ENCODE measurements around the gene INTS11. TPM values are rescaled to one million over a fixed set of nuclear protein-coding genes. Genes with fewer than 3 reads are reported as not detected.

The INTS11 gene
- total and polyA plus RNA-seq, 4 donors, result 26.3 to 40.5 (median 34.5) TPM

DNA sequence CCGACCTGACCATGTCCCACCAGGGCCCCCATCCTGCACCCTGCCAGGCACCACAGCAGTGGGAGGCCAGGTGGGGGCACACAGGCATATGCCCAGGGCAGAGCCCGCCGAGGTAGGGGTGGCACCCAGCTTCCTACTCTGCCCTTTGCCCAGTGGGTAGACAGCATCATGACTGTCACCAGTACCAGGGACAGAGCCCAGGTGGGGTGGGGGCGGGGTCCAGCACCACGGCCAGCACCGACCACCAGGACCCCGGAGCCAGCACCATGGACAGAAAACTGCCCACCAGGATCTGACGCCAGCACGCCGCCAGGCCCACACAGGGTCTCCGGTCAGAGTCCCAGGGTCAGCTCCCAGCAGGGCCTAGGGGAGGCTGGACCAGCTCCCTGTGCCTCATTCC lies 10.4 kb upstream of the INTS11 start:
- Histone ChIP-seq H3K9ac (ENCODE audit: low read depth in 1 of 2, low read length in 2 of 2) (no peak overlapping the region), H3K9me3 (ENCODE audit: control insufficient read depth in 4 of 4, low read length in 3 of 4) (no peaks in the 10 kb centered on the region), H3K27me3 (ENCODE audit: control insufficient read depth in 4 of 4, insufficient read depth in 4 of 4, low read length in 3 of 4) (no peaks in the 10 kb centered on the region), H3K4me3 (ENCODE audit: low read depth in 1 of 3, low read length in 3 of 3) (no peak overlapping the region), H3K36me3 (ENCODE audit: control insufficient read depth in 4 of 4, insufficient read depth in 3 of 4, low read depth in 1 of 4, low read length in 3 of 4) (peaks cover 0 to 22% (median 7%) of the 10 kb centered on the region in 4 donors), H3K27ac (ENCODE audit: low read depth in 1 of 2, low read length in 2 of 2) (no peak overlapping the region), H3K4me1 (ENCODE audit: control insufficient read depth in 4 of 4, insufficient read depth in 4 of 4, low read length in 3 of 4) (peaks cover 6 to 22% (median 15%) of the 10 kb centered on the region in 4 donors)
- 77% methylated on average over 11 of the region's 11 CpGs for WGBS
- DNase-seq (ENCODE audit: low spot score), result no peak
- TF ChIP-seq HNF4G (IDR thresholded peaks at IDR 0.05) (no peak), EGR1 (IDR thresholded peaks at IDR 0.05; ENCODE audit: low read depth in 2 of 2) (no peak), HNF4A (conservative IDR thresholded peaks at IDR 0.05) (no peak), RAD21 (IDR thresholded peaks at IDR 0.05) (no peak), JUND (IDR thresholded peaks at IDR 0.05) (no peak), FOXA1 (IDR thresholded peaks at IDR 0.05) (no peak), RXRA (IDR thresholded peaks at IDR 0.05) (no peak), FOXA2 (IDR thresholded peaks at IDR 0.05) (no peak), NR2F2 (IDR thresholded peaks at IDR 0.05) (no peak), YY1 (IDR thresholded peaks at IDR 0.05) (no peak), TAF1 (conservative IDR thresholded peaks at IDR 0.05) (no peak), GABPA (IDR thresholded peaks at IDR 0.05 in 1 of 2, conservative IDR thresholded peaks at IDR 0.05 in 1 of 2) (no peak)
- TF ChIP-seq, protein P1, sequence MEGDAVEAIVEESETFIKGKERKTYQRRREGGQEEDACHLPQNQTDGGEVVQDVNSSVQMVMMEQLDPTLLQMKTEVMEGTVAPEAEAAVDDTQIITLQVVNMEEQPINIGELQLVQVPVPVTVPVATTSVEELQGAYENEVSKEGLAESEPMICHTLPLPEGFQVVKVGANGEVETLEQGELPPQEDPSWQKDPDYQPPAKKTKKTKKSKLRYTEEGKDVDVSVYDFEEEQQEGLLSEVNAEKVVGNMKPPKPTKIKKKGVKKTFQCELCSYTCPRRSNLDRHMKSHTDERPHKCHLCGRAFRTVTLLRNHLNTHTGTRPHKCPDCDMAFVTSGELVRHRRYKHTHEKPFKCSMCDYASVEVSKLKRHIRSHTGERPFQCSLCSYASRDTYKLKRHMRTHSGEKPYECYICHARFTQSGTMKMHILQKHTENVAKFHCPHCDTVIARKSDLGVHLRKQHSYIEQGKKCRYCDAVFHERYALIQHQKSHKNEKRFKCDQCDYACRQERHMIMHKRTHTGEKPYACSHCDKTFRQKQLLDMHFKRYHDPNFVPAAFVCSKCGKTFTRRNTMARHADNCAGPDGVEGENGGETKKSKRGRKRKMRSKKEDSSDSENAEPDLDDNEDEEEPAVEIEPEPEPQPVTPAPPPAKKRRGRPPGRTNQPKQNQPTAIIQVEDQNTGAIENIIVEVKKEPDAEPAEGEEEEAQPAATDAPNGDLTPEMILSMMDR (IDR thresholded peaks at IDR 0.05; ENCODE audit: low read depth, low read length, missing input control), result no peak
- TF ChIP-seq, protein P2, sequence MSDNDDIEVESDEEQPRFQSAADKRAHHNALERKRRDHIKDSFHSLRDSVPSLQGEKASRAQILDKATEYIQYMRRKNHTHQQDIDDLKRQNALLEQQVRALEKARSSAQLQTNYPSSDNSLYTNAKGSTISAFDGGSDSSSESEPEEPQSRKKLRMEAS (IDR thresholded peaks at IDR 0.05), result no peak
- TF ChIP-seq, protein P3, sequence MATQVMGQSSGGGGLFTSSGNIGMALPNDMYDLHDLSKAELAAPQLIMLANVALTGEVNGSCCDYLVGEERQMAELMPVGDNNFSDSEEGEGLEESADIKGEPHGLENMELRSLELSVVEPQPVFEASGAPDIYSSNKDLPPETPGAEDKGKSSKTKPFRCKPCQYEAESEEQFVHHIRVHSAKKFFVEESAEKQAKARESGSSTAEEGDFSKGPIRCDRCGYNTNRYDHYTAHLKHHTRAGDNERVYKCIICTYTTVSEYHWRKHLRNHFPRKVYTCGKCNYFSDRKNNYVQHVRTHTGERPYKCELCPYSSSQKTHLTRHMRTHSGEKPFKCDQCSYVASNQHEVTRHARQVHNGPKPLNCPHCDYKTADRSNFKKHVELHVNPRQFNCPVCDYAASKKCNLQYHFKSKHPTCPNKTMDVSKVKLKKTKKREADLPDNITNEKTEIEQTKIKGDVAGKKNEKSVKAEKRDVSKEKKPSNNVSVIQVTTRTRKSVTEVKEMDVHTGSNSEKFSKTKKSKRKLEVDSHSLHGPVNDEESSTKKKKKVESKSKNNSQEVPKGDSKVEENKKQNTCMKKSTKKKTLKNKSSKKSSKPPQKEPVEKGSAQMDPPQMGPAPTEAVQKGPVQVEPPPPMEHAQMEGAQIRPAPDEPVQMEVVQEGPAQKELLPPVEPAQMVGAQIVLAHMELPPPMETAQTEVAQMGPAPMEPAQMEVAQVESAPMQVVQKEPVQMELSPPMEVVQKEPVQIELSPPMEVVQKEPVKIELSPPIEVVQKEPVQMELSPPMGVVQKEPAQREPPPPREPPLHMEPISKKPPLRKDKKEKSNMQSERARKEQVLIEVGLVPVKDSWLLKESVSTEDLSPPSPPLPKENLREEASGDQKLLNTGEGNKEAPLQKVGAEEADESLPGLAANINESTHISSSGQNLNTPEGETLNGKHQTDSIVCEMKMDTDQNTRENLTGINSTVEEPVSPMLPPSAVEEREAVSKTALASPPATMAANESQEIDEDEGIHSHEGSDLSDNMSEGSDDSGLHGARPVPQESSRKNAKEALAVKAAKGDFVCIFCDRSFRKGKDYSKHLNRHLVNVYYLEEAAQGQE (IDR thresholded peaks at IDR 0.05), result no peak
- TF ChIP-seq, protein P4, sequence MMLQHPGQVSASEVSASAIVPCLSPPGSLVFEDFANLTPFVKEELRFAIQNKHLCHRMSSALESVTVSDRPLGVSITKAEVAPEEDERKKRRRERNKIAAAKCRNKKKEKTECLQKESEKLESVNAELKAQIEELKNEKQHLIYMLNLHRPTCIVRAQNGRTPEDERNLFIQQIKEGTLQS (IDR thresholded peaks at IDR 0.05), result no peak
- TF ChIP-seq, protein P5, sequence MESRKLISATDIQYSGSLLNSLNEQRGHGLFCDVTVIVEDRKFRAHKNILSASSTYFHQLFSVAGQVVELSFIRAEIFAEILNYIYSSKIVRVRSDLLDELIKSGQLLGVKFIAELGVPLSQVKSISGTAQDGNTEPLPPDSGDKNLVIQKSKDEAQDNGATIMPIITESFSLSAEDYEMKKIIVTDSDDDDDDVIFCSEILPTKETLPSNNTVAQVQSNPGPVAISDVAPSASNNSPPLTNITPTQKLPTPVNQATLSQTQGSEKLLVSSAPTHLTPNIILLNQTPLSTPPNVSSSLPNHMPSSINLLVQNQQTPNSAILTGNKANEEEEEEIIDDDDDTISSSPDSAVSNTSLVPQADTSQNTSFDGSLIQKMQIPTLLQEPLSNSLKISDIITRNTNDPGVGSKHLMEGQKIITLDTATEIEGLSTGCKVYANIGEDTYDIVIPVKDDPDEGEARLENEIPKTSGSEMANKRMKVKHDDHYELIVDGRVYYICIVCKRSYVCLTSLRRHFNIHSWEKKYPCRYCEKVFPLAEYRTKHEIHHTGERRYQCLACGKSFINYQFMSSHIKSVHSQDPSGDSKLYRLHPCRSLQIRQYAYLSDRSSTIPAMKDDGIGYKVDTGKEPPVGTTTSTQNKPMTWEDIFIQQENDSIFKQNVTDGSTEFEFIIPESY (IDR thresholded peaks at IDR 0.05), result no peak

Measured in liver (tissue), 9 donors.